SKM-1 (cell line): Measurements from ENCODE around the gene TAF8.

Experiments used
- DNase-seq: peaks from one replicate; lab custom pipeline; 2025; ENCODE audit not compliant: unreplicated experiment; lab: John Stamatoyannopoulos, UW

The TAF8 gene

DNA sequence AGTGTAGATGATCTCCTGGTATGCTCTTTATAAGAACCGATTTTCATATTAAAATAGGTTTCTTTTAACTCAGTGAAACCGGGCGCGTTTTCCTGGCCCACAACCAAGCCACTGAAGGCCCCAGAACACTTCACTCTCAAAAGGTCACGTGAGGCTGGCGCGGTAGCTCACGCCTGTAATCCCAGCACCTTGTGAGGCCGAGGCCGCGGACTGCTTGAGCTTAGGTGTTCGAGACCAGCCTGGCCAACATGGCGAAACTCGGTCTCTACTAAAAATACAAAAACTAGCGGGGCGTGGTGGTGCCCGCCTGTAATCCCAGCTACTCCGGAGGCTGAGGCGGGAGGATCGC, 402 bp upstream of the TAF8 start:
- no peak for DNase-seq

DNA sequence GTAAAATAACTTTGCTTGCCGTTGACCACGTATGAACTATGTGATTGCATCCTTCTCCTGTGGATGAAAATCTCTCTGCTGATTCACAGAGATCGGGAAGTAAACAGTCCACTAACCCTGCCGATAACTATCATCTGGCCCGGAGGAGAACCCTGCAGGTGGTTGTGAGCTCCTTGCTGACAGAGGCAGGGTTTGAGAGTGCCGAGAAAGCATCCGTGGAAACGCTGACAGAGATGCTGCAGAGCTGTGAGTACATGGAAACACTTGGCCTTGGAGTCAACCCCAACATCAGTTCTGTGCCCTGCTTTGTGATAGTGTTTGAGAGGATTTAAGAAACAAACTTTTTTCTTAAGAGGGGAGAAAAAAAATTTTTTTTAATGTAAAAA, 937 bp downstream of the TAF8 start:
- DNase-seq = no peak

DNA sequence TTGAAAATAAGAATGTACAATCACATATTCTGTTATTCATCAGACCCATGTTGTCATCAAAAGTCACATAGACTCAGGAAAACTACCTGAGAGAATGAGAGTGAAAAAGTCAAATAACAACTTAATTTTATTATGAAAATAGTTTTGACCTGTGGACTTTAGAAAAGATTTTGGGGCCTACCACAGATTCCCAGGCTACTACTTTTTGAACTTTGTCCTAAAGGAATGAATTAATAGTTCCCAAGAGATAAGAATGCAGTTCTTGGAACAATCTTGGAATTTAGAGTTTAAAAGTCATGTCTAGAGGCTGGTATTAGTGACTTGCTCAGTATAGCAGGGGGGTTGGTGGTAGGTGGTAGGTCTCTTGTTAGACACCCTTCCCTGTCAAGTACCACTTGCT, 3.3 kb downstream of the TAF8 start:
- no peak for DNase-seq

DNA sequence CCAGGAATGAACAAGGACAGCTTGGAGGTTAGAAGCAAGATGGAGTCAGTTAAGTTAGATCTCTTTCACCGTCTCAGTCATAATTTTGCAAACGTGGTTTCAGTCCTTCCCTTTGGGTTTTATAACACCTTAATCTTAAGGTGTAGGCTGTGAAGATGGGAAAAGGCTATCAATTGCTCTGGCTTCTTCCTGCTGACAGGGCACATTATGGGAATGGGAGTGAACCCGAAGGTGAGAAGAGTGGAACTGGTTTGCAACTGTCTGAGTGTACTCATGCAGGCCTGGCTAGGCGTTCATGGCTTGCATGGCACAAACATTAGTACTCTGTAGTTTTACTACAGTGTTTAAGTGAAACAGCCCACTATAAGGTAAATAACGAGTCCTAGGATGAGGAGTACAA, 9.4 kb downstream of the TAF8 start:
- no peak for DNase-seq

DNA sequence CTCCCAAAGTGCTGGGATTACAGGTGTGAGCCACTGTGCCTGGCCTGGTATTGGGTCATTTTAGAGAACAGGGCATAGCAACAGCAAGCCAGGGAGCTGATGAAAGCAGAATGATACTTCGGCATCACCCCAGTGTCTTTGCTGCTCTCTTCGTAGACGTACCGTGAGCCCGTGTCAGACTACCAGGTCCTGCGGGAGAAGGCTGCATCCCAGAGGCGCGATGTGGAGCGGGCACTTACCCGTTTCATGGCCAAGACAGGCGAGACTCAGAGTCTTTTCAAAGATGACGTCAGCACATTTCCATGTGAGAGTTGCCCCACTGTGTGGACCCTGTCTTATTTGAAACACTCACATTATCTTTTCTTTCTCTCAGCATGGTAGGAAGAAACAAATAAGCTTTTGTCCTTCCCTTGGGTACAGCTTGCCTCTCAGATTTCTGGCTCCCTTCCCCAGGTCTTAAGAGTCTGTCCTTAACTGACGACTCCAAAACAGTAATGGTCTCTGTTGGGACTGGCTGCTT, 15.9 kb downstream of the TAF8 start:
- DNase-seq = no peak

DNA sequence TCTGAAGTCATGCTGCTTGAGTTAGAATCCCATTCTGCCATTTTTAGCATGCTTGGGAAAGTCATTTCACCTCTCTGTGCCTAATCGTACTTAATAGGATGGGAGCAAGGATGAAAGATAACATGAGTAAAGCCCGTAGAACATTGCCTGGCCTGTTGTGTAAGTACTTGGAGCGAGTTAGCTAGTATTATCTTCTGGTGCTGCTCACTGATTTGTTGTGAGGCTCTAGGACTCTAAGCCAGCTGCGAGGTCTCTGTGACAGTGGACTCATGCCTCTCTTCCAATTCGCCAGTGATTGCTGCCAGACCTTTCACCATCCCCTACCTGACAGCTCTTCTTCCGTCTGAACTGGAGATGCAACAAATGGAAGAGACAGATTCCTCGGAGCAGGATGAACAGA, 17.8 kb downstream of the TAF8 start:
- no peak for DNase-seq

DNA sequence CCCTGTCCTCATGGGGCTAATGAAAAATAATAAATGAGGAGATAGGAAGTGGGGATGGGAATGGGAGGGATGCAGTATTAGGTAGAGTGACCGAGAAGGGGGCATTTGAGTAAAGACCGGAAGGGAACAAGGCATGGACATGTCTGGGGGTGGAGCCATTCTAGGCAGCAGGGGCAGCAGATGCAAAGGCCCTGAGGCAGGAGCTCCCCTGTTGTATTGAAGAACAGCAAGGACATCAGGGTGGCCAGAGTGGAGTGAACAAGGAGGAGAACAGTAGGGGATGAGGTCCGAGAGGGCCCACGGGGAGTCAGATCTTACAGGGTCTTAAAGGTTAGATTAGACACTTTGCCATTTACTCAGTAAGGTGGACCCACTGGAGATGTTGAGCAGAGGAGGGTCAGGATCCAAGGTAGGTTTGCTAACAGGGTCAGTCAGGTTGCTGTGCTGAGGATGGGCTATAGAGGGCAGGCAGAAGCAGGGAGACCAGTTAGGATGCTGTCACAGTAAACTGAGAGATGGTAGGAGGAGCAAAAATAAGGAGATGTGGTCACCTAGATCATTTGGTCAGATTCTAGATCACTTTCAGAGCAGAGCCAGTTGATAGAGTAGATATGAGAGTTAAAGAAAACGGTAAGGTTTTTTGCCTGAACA, 18.7 kb downstream of the TAF8 start:
- no peak for DNase-seq

DNA sequence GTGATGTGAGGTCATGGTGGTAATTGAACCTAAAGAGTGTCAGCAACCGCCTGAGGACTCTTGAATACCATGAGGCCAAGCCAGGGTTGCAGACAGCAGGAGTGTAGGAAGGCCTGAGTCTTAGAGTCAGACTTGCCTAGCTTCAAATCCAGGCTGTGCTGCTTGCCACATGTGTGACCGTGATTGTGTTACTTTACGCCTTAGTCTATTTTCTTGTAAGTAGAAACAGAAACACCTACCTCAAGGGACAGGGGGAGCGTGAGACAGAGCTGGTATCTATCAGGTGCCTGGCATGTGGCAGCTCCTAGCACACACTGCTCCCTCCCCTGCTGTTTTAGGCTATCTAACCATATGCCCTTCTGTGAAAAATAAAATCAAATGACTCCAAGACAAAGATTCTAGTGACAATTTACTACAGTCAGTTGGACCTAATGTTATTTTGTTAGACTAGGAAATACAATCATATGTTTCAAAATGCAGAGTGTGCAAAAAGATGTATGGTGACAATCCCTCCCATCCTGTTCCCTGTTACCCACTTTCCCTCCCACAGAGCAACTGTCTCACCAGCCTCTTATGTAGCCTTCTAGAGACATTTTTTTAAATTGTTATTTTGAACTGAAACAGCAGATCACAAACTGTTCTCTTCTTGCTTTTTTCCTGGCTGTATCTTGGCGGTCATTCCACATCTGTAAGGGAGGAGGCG, 21.7 kb downstream of the TAF8 start:
- no peak for DNase-seq

DNA sequence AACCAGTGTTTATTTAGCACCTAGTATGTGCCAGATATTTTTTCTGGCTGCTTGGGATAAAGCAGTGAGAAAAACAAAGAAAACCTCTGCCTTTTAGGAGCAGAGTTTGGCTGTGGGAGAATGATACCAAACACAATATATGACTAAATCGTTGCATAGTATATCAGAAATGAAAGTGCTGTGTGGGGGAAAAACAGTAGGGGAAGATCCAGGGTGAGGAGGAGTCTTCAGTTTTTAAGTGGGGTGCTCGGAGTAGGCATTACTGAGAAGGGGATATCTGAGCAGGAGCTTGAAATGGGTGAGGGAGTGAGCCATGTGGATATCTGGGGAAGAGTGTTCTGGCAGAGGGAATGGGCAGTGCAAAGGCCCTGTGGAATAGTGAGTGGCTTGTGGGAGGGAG, 23.0 kb downstream of the TAF8 start:
- DNase-seq = no peak

DNA sequence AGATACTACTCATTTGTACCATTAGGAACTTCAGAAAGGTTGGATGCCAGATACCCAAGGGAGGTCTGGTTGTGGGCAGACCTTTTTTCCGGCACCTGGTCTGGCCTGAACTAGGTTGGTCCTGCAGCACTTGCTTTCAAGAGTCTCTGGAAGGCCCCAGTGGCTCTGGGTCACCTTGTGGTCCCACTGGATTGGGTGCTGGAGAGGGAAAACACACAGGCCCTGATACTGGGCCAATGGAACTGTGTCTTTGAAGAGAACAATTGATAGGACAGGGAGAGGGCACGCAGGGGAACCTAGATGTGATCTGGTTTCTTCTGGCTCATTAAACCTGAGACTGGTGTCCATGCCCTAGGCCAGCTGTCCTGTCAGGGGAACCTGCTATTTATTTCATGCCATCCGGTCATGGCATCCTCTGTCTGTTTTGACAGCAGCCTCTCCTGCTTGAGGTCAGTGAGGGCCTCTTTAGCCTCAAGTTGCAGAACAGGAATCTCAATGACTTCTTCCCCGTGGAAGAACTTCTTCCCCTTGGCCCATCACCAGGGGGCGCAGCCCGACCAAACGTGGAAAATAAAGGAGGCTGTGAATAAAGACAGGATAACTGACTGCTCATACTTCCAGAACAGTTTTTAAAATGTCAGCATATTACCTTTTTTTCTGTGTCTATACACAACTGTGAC, 25.0 kb downstream of the TAF8 start:
- DNase-seq = peak; percentile 57

DNA sequence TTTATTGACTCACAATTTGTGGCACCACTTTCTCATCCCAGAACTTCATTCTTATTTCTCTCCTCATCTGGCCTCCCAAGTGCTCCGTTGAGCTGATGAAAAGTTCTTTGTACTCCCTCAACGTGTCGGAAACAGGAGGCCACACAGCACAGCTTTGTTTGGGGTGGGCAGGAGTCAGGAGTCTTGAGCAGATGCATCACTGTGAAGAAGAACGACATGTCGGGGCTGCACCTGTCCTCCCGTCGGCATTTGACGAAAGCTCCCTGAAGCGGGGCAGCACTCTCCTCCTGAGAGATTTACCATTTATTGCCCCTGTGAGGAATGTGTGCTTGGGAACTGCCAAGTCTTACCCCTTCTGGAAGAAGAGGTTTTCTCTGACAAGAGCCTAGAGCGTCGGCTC, 28.1 kb downstream of the TAF8 start:
- DNase-seq = no peak

DNA sequence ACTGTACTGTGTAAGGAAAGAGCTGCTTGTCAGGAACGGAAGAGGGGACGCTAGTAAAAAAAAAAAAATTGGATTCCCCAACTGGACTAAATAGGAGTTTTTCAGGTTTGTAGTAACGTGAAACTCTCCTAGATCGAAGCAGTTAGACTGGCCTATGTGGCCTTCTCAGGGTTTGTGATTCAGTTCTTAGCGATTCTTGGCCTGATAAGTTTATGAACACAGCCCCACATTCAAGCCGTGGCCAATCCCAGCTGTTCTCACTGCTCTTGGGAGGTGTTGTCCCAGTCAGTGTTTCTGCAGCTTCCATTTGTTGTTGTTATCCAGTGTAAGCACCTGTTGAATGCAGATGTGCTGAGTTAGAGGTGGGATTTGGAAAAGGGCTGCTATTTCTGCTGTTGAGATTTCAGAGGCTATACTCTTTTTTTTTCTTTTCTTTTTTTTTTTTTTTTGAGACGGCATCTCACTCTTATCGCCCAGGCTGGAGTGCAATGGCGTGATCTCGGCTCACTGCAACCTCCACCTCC, 29.7 kb downstream of the TAF8 start:
- DNase-seq = no peak

DNA sequence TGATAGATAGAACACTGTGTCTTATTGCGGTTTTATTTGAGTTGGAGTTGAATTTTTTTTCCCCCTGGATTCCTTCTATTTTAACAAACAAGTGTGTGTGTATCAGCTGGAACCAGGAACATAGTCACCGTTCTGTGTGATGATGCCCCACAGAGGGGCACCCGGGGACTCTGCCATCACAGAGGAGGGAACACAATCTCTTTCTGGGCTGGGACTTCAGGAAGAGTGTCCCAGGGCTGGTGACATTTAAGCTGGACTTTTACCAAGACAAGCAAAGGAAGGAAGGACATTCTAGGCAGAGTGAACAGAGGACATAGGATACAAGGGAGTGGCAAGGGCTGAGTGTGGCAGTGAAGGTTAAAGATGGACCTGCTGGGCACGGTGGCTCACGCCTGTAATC, 33.2 kb downstream of the TAF8 start:
- no peak for DNase-seq

DNA sequence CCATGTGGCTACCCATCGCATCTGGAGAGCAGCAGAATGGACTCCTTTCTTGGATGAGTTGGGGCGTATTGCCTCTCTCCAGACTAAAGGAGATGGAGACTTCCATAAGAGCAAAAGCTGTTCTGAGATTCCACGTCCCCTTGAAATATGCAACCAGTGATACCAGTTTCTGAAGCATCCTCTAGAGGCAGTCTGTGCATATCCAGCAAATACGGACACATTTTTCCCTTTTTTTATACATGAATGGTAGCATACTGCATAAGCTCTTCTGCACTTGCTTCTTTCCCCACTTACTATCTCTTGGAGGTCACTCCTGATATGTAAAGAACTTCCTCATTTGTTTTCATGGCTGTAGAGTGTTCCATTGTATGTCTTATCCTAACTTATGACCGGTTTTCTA, 34.6 kb downstream of the TAF8 start:
- no peak for DNase-seq

DNA sequence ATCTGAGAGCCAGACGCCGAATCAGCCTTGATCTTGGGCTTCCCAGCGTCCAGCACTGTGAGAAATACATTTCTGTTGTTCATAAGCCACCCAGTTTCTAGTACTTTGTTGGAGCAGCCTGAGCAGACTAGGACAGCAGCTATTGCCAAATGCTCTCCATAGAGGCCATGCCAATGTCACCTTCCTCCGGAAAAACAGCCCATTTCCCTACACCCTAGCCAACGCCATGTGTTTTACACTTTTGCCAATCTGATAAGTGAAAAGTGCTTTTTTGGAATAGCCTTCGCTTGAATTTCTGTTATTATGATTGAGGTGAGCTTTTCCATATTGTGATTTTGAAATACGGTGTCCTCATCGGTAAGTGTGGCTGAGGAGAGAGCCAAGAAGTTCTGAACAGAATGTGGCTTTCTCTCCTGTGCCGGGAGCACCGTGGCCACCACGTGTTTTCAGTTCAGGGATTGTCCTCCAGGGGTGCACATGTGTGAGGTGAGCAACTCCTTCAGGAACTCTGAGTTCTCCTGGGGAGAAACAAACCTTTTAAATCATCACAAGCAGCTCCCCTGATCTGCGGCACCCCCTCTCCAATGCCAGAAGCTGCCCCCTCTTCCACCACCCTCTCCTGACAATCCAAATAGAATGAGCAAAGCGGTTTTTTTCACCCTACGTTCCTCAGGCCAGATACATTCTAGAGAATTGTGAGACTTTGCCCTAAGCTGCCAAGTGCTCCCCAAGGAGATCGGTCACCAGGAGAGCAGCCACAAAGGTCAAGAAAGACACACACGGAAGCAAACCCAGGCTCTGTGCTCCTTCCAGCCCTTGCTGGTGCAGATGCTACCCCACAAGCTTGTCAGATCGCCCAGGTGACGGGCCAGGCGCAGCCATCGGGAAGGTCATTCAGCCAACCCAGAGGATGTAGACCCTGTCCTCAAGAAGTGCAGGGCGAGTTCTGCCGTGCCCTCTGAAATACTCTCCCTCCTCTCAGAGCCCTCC, 36.0 kb downstream of the TAF8 start:
- DNase-seq = no peak

DNA sequence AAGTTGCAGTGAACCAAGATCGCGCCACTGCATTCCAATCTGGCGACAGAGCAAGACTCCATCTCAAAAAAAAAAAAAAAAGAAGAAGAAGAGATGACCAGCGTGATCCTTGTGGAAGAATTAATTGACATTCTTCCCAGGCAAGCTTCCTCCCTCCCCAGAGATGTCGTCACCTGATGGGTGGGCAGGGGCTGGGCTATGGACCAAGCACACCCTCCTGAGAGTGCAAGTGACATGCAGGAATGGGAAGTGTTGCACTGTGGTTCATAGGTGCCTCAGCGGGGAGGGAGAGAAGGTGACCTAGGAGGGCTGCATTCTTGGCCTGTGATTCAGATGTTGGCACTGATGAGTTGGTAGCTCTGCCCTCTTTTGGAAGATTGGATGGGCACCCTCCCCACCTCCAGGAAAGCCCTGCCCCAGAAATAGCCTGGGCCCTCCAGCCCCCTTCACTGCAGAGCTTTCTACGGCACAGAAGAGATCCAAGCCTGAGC, 37.8 kb downstream of the TAF8 start:
- DNase-seq = no peak

DNA sequence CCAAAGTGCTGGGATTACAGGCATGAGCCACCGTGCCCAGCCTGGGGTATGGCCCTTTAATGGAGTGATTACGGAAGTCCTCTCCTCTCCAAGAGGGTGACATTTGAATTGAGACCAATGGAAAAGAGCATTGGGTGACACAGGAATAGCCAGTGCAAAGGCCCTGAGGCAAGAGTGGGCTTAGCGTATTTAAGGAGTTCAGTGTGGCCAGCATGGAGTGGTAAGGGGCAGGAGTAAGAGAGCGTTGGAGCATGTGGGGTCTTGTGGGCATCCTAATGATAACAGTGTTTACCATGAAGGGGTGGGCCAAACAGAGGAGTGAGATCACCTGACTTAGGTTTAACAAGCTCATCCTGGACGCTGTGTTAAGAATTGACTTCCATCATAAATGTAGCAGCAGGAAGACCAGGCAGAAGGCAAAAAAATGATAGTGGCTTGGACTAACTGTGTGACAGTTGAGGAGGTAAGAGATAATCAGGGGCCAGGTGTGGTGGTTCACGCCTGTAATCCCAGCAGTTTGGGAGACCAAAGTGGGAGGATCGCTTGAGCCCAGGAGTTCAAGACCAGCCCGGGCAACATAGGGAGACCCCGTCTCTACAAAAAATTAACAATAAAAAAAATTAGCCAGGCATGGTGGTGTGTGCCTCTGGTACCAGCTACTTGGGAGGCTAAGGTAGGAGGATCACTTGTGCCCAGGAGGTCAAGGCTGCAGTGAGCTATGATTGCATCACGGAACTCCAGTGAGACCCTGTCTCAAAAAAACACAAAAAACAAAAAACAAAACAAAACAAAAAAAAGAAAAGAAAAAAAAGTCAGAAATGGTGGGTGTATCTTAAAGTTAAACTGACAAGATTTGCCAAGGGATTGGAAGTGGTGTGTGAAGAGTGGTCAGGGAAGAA, 40.7 kb downstream of the TAF8 start:
- no peak for DNase-seq

DNA sequence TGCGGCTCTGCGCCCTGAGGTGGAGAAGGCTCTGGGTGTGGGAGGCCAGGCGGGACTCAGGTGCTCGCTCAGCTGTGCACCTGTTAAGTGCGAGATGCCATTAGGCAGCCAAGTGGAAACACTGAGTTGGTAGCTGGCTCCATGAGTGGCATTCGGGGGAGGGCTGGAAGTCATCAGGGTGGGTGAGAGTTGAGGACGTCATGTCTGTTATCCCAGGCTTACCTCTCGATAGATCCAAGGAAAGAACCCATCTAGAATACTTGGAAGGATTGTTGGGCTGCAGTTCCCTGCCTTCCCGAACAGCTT, 41.3 kb downstream of the TAF8 start:
- DNase-seq = no peak

DNA sequence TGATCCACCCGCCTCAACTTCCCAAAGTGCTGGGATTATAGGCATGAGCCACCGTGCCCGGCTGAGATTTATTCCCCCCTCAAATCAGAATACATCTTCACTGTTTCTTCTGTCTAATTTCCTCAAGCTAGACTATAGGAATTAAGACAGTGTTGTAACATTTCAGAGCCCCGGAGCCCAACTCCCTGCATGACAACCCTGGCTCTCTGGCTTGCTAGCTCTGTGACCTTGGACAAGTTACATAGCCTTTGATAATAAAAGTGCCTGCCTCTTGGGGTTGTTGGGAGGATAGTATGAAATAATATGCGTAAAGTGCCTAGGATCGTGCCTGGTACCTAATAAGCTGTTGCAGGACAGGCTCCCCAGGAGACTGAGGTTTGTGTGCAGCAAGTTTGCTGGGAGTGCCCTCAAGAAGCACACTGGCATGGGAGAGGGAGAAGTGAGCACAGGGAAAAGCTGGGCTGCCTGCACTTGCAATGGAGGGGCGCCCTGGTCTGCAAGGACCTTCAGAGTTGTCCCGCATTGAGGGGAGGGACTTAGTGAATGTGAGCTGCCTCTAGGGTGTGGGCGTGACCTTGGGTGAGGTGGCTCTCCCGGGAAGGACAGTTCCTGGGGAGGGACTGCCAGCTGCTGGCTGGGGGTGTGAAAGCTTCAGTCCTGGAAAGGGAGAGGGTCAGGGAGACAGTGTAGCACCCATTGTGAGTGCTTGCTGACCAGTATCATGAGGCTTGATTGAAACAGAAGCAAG, 43.4 kb downstream of the TAF8 start:
- DNase-seq = no peak
